Activated CD4-positive, CD25-positive, alpha-beta regulatory T cell (primary cell): Measurements from ENCODE around the gene ZBED1.
"Not testable (repeated sequence)": the region's sequence is repeated elsewhere in the genome, so short reads cannot be mapped to it uniquely, and the experiment has no call there.

ENCODE experiments used
- DNase-seq, 4 experiments: peaks; one replicate each; lab custom pipeline; 2025; lab: John Stamatoyannopoulos, UW

The ZBED1 gene

DNA sequence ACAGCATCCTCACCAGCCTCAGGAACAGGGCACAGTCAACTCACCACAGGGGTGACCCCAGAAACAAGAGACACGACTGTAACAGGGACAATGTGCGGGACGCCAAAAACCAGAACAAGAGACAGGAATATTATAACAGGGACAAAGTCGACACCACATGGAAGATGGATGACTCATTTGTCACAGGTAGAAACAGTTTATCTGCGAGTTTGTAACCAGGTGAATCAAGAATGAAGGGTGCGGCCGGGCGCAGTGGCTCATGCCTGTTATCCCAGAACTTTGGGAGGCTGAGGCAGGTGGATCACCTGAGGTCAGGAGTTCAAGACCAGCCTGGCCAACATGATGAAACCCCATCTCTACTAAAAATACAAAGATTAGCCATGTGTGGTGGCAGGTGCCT is 44.7 kb downstream of the ZBED1 start:
- DNase-seq: not testable (repeated sequence)

DNA sequence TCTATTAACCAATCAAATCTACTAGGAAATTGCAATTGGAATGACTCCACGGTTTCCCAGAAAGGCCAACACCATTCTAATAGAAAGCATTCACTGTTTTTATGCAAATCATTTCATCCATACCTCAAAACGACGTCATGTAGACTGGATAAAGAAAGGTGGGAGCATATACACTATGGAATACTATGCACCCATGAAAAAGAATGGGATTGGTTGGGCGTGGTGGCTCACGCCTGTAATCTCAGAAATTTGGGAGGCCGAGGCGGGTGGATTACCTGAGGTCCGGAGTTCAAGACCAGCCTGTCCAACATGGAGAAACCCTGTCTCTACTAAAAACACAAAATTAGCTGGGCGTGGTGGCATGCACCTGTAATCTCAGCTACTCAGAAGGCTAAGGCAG is 46.2 kb downstream of the ZBED1 start:
- not testable (repeated sequence) for DNase-seq

DNA sequence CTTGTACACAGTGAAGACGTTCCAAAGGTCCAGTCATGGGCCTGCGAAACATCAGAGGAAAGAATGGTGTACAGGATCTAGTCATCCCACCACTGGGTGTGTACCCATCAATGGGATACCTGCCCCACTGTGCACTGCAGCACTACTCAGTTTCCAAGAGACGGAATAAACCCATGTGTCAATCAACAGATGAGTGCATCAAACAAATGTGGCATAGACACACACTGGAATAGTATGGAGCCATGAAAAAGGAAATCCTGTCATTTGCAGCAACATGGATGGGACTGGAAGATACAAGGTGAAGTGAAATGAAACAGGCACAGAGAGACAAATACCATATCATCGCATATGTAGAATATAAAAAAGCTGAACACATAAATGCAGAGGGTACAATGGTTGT is 48.0 kb downstream of the ZBED1 start:
- DNase-seq: no peak

DNA sequence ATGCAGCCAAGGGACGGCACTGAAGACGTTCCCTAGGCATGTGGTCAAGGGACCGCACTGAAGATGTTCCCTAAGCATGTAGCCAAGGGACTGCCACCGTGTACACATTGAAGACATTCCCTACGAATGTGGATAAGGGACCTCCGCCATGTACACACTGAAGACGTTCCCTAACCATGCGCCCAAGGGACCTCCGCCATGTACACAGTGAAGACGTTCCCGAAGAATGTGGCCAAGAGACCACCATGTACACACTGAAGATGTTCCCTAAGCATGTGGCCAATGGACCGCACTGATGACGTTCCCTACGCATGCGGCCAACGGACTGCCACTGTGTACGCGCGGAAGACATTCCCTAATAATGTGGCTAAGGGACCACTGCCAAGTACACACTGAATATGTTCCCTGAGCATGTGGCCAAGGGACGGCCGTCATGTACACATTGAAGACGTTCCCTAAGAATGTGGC is 48.4 kb downstream of the ZBED1 start:
- DNase-seq: no peak

DNA sequence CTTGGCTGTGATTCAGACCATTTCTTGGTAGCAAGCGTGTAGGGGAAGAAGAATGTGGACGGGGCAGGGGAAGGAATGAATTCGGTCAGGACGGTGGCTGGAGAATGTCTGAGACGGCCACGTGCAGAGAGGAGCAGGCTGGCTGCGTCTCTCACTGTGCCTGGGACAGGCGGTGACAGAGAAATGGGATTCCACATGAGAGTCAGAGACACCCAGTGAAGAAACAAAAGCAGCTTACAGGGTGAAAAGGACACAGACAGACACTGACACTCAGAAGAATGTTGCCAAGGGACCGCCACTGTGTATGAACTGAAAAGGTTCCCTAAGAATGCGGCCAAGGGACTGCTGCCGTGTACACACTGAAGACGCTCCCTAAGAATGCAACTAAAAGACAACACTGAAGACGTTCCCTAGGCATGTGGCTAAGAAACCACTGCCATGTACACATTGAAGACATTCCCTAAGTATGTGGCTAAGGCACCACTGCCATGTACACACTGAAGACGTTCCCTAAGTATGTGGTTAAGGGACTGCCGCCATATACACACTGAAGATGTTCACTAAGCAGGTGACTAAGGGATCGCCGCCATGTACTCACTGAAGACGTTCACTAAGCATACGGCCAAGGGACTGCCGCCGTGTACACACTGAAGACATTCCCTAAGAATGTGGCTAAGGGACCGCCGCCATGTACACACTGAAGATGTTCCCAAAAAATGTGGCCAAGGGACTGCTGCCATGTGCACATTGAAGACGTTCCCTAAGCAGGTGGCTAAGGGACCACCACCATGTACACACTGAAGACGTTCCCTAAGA is 49.1 kb downstream of the ZBED1 start:
- DNase-seq: no peak

DNA sequence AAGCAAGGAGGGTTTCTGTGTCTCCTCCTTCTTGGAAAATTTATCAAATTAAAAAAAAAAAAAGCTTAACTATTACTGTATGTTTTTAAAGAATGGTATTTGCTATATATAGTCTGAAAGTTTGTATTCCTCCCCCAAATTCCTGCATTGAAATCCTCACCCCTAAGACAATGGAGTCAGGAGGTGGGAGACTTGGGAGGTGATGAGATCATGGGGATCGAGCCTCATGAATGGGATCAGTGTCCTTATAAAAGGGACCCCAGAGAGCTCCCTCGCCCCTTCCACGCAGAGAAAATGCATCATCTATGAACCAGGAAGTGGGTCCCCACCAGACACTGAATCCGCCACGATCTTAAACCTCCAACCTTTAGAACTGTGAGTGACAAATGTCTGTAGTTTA is 50.1 kb downstream of the ZBED1 start:
- no peak for DNase-seq

DNA sequence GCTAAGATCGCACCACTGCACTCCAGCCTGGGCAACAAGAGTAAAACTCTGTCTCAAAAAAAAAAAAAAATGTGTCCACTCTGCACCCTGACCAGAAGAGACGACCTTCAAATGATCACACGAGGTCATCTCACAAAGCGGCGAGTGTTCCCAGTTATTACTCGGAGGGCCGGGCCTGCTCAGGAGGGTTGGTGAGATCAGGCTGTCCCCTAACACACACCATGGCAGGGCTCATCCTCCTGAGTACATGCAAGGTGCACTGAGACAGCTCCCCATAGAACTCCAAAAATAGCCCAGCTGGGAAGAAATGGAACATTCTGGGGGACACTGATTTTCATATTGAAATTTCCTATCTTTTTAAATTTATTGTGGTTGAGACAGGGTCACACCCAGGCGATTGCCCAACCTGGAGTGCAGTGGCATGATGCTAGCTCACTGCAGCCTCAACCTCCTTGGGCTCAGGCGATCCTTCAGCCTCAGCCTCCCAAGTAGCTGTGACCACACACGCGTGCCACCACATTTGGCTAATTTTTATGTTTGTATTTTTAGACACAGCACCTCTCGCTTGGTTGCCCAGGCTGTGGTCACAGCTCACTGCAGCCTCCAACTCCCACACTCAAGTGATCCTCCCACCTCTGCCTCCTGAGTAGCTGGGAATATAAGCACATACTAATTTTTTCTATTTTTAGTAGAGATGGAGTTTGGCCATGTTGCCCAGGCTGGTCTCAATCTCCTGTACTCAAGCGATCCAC is 51.5 kb downstream of the ZBED1 start:
- no peak for DNase-seq

DNA sequence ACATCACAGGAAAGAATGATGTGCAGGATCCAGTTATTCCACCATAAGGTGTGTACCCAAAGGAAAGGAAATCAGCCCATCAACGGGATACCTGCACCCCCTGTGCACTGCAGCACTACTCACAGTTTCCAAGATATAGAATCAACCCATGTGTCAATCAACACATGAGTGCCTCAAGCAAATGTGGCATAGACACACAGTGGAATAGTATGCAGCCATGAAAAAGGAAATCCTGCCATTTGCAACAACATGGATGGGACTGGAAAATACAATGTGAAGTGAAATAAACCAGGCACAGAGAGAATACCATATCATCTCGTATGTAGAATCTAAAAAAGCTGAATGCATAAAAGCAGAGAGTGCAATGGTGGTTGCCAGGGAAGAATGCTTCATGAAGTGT is 53.3 kb downstream of the ZBED1 start:
- DNase-seq: no peak

DNA sequence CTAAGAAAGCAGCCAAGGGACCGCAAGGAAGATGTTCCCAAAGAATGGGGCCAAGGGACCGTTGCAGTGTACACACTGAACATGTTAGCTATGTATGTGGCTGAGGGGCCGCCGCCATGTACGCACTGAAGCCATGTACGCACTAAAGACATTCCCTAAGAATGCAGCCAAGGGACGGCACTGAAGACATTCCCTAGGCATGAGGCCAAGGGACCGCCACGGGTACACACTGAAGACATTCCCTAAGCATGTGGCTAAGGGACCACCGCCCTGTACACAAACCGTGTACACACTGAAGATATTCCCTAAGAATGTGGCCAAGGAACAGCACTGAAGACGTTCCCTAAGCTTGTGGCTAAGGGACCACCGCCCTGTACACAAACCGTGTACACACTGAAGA is 54.0 kb downstream of the ZBED1 start:
- DNase-seq: no peak

DNA sequence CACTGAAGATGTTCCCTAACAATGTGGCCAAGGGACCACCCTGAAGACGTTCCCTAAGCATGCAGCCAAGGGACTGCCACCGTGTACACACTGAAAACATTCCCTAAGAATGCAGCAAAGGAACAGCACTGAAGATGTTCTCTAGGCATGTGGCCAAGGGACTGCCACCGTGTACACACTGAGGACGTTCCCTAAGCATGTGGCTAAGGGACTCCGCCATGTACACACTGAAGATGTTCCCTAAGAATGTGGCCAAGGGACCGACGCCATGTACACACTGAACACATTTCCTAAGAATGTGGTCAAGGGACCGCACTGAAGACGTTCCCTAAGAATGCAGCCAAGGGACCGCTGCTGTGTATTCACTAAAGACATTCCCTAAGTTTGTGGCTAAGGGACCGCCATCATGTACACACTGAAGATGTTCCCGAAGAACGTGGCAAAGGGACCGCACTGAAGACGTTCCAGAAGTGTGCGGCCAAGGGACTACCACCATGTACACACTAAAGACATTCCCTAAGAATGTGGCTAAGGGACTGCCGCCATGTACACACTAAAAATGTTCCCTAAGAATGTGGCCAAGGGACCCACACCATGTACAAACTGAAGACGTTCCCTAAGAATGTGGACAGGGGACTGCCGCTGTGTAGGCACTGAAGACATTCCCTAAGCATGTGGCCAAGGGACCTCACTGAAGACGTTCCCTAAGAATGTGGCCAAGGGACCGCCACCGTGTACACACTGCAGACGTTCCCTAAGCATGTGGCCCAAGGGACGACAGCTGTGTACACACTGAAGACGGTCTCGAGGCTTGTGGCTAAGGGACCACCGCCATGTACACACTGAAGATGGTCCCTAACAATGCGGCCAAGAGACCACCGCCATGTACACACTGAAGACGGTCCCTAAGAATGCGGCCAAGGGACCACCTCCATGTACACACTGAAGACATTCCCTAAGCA is 54.8 kb downstream of the ZBED1 start:
- no peak for DNase-seq

DNA sequence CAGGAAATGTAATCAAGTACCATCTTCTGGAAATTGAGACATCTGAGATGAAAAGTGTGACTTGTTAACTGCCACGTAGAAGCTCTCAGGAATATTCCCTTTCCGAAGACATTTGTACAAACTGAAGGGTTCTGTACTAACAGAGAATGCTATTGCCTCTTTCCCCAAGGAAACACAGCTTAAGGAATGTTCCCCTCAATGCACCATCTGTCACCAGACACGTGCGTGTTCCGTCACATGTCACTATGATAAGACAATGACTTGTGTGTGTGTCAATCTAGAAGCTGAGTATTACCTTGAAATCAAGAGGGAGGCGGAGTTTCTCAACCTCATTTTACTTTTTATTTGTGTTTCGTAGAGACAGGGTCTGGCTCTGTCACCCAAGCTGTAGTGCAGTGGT is 58.1 kb downstream of the ZBED1 start:
- no peak for DNase-seq

DNA sequence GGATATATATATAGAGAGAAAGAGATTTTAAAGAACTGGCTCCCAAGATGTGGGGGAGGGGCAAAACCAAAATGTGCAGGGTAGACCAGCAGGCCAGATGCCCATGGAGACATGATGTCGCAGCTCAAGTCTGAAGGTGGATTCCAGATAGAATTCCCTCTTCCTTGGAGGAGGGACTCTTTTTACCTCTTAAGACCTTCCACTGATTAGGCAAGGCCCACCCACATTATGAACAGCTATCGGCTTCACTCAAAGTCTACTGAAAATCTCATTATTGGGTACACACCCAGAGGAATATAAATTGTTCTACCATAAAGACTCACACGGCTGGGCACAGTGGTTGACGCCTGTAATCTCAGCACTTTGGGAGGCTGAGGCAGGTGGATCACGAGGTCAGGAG is 59.3 kb downstream of the ZBED1 start:
- no peak for DNase-seq

DNA sequence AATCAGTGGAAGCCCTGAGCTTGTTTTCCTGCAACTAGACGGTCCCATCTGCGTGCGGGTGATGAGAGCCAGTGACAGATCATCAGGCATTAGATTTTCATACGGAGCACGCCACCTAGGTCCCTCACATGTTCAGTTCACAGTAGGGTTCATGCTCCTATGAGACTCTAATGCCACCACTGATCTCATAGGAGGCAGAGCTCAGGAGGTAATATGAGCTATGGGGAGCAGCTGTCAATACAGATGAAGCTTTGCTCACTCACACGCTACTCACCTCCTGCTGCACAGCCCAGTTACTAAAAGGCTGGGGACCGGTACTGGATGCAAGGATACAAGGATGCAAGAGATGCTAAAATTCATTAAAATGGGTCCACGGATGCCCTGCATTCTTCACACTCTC is 61.2 kb downstream of the ZBED1 start:
- DNase-seq: no peak
